Activated CD8-positive, alpha-beta T cell treated with anti-CD3 and anti-CD28 coated beads for 36 hours (primary cell): Measurements from ENCODE around the gene MAJIN. TPM values are rescaled to one million over a fixed set of nuclear protein-coding genes. Genes with fewer than 3 reads are reported as not detected.

Experiments
- ATAC-seq: fragments of 200-7000 bp; cut with Tn5 transposase; one replicate; pipeline ENCODE4 v1.10.0; 2021; ENCODE audit warnings: mild to moderate bottlenecking, moderate library complexity
- CTCF ChIA-PET: fragments of 350-600 bp; sonication (Branson Sonifier 250); formaldehyde crosslinking; loops from one replicate; lab custom pipeline; 2021; ENCODE audit warnings: antibody characterized with exemption; lab: Charles Lee
- POLR2A ChIA-PET: fragments of 350-600 bp; sonication (Branson Sonifier 250); formaldehyde crosslinking; loops from one replicate; lab custom pipeline; 2021; ENCODE audit warnings: antibody characterized with exemption; lab: Charles Lee
- DNase-seq: peaks from one replicate; pipeline ENCODE4 v3.0.0-alpha.2; 2020
- H3K27ac Mint-ChIP-seq: one replicate; pipeline ENCODE4 v1.8.0; 2021; ENCODE audit warnings: mild to moderate bottlenecking, mixed read lengths
- H3K27me3 Mint-ChIP-seq: one replicate; pipeline ENCODE4 v1.8.0; 2021; ENCODE audit warnings: mixed read lengths
- H3K36me3 Mint-ChIP-seq: one replicate; pipeline ENCODE4 v1.8.0; 2021; ENCODE audit warnings: low read depth, mixed read lengths
- H3K4me1 Mint-ChIP-seq: one replicate; pipeline ENCODE4 v1.8.0; 2021; ENCODE audit warnings: low read depth, mixed read lengths
- H3K4me3 Mint-ChIP-seq: one replicate; pipeline ENCODE4 v1.8.0; 2021; ENCODE audit warnings: mild to moderate bottlenecking, moderate library complexity, mixed read lengths
- H3K9me3 Mint-ChIP-seq: one replicate; pipeline ENCODE4 v1.8.0; 2021; ENCODE audit warnings: mixed read lengths
- intact Hi-C: fragments of 100-400 bp; cut with micrococcal nuclease; formaldehyde crosslinking; loops from one replicate; pipeline ENCODE4 v1.10.0; 2022
- total RNA-seq, 2 experiments: library from RNA; stranded (reverse); gene quantifications; one replicate each; pipeline ENCODE4 v1.2.3, GENCODE V29; 2021
- TF ChIP-seq, protein P1 (sequence below): fragments of 200-600 bp; IDR thresholded peaks from one replicate; pipeline ENCODE4 v1.8.0; 2022; ENCODE audit warnings: antibody characterized with exemption, mild to moderate bottlenecking

Gene MAJIN
- total RNA-seq, 2 experiments from 2014 or later: not detected

DNA sequence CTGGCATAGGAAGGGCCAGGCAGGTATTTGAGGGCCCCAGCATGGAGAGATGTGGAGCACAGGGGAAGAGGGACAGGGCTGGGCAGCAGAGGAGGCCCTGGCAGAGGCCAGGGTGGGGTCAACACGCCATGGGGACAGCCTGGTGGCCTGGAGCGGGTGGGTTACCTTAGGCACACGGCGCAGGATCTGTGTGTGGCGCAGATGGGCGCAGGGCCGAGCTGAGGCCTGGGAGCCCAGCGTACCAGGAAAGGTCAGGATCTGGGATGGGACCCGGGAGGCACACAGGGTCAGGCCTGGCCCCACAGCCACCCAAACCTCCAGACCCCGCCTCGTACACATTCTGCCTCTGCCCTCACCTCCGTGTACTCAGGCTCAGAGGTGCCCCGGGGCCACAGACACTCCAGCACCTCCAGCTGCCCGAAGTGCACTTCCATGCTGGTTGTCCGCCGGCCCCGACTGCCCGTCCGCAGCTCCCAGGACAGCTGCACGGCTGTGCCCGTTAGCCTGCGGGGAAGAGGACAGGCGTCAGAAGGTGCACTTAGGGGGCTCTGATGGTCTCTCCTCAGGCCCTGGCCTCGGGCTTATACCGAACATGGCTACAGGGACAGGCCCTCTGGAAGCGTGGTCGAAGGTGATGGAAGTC, 61.3 kb downstream of the MAJIN start:
- peaks cover 5% of the 10 kb centered on the region for H3K36me3 Mint-ChIP-seq

DNA sequence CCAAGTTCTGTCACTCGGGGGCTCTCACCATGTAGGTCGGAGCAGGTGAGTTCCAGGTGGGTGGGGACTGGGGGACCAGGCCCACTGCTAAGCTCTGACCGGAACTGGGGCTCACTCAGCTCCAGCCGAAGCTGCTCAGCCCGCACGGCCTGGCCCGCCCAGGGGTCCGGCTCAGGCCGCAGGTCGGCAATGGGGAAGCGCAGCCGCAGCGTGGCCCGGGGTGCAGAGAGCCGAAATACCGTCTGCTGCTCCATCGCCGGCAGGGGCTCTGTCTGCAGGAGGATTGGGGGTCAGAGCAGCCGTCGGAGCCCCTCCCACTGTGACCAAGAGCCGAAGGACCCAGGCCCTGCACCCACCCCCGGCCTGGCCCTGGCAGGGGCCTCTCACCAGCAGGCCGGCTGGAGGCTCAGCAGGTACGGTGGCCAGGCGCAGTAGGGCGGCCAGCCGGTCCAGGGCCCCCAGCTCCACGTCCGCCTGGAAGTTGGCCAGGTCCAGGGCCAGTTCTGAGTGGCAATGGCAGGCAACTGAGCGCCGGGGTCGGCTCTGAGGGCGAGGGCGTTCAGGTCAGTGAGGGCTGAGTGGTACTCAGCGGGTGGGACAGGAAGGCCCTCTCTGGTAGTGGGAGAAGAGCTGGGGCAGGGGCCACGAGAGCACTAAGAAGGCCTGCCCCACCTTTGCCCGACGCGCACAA, 62.1 kb downstream of the MAJIN start:
- peaks cover 3% of the 10 kb centered on the region for H3K4me1 Mint-ChIP-seq
- no peaks in the 10 kb centered on the region for H3K9me3 Mint-ChIP-seq
- H3K27me3 Mint-ChIP-seq: no peaks in the 10 kb centered on the region
- H3K36me3 Mint-ChIP-seq: peaks cover 5% of the 10 kb centered on the region
- ChIA-PET POLR2A (interaction anchor here (1.0 kb wide), 1 partner anchor 134 kb away, joined by 3 read pairs; no protein-coding TSS in a partner anchor), CTCF (interaction anchor here (0.7 kb wide), 1 partner anchor 15 kb away, joined by 3 read pairs; no protein-coding TSS in a partner anchor)
- intact Hi-C loops: no loop called here
- DNase-seq: no peak
- ATAC-seq: no peak
- TF ChIP-seq, protein P1, sequence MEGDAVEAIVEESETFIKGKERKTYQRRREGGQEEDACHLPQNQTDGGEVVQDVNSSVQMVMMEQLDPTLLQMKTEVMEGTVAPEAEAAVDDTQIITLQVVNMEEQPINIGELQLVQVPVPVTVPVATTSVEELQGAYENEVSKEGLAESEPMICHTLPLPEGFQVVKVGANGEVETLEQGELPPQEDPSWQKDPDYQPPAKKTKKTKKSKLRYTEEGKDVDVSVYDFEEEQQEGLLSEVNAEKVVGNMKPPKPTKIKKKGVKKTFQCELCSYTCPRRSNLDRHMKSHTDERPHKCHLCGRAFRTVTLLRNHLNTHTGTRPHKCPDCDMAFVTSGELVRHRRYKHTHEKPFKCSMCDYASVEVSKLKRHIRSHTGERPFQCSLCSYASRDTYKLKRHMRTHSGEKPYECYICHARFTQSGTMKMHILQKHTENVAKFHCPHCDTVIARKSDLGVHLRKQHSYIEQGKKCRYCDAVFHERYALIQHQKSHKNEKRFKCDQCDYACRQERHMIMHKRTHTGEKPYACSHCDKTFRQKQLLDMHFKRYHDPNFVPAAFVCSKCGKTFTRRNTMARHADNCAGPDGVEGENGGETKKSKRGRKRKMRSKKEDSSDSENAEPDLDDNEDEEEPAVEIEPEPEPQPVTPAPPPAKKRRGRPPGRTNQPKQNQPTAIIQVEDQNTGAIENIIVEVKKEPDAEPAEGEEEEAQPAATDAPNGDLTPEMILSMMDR: no peak
- no peak overlapping the region for H3K27ac Mint-ChIP-seq
- H3K4me3 Mint-ChIP-seq: no peak overlapping the region

More for the DNA sequence above, 61.3 kb downstream of the MAJIN start:
- ChIA-PET POLR2A (interaction anchor here (1.1 kb wide), 1 partner anchor 11 kb away, joined by 3 read pairs; no protein-coding TSS in a partner anchor), CTCF (no interaction called here)
- Mint-ChIP-seq H3K4me3 (no peak overlapping the region), H3K27me3 (no peaks in the 10 kb centered on the region), H3K4me1 (peaks cover 5% of the 10 kb centered on the region), H3K9me3 (no peaks in the 10 kb centered on the region), H3K27ac (no peak overlapping the region)
- intact Hi-C loops: no loop called here
- DNase-seq (no peak), ATAC-seq (no peak)
- TF ChIP-seq, protein P1: no peak

DNA sequence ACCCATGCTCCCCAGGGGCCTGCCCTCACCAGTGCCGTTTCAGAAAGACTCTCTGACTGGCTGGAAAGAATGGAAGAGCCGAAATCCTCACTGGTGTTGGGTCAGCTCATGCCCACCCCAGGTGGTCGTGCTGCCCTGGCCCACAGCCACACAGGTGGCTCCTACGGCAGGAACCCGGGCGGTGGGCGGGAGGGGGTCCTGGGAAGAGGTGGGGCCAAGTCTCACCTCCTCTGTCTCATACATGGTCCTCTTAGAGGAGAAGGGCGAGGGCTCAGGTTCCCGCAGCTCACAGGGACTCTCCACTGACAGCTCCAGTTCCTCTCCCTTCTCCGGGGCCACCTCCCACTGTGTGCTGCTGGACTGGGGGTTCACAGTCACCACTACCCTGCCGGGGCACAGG, 63.1 kb downstream of the MAJIN start:
- POLR2A ChIA-PET: no interaction called here
- no peaks in the 10 kb centered on the region for H3K4me1 Mint-ChIP-seq
- H3K36me3 Mint-ChIP-seq: peaks cover 5% of the 10 kb centered on the region
- H3K27me3 Mint-ChIP-seq: no peaks in the 10 kb centered on the region
- H3K4me3 Mint-ChIP-seq: no peak overlapping the region
- H3K27ac Mint-ChIP-seq: no peak overlapping the region
- intact Hi-C loops: no loop called here
- CTCF ChIA-PET: no interaction called here
- no peaks in the 10 kb centered on the region for H3K9me3 Mint-ChIP-seq
- DNase-seq: no peak
- TF ChIP-seq, protein P1: no peak
- ATAC-seq: no peak

DNA sequence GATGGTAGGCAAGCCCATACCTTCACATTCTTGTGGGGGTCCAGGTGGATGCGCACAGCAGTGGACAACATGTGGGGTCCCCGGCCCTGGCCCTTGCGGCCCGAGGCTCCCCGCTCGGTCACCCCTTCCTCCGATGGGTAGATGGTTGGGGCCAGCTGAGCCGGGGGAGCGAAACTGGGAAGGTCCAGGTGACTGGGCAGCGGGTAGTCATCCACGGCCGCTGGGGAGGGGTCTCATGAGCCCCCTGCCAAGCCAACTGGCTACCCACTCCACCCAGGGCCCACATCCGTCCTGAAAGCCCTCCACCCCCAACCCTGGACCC, 65.6 kb downstream of the MAJIN start:
- no peaks in the 10 kb centered on the region for H3K27me3 Mint-ChIP-seq
- intact Hi-C loops: no loop called here
- no peak overlapping the region for H3K27ac Mint-ChIP-seq
- no peak for DNase-seq
- ChIA-PET CTCF (interaction anchor here (1.4 kb wide), 1 partner anchor 13 kb away, joined by 8 read pairs; no protein-coding TSS in a partner anchor), POLR2A (no interaction called here)
- no peaks in the 10 kb centered on the region for H3K9me3 Mint-ChIP-seq
- no peak for ATAC-seq
- no peak overlapping the region for H3K4me3 Mint-ChIP-seq
- peaks cover 7% of the 10 kb centered on the region for H3K36me3 Mint-ChIP-seq
- TF ChIP-seq, protein P1: no peak
- peaks cover 3% of the 10 kb centered on the region for H3K4me1 Mint-ChIP-seq
